EL (cell line): Measurements from ENCODE around the gene STK39.

ENCODE experiments used
- DNase-seq: peaks from one replicate; pipeline ENCODE4 v3.0.0-alpha.2; 2016

The STK39 gene

GRCh38 chr2:168180914-168181313 is 66.5 kb downstream of the STK39 start:
- DNase-seq = no peak

GRCh38 chr2:168180483-168180882 is 66.9 kb downstream of the STK39 start:
- no peak for DNase-seq

GRCh38 chr2:168179592-168179991 is 67.8 kb downstream of the STK39 start:
- DNase-seq = no peak

- DNase-seq = no peak
Observed at GRCh38 chr2:168178520-168179324, 68.7 kb downstream of the STK39 start.

GRCh38 chr2:168176402-168176801 is 71.0 kb downstream of the STK39 start:
- no peak for DNase-seq

- no peak for DNase-seq
Observed at GRCh38 chr2:168175469-168175868, 71.9 kb downstream of the STK39 start.

- no peak for DNase-seq
Observed at GRCh38 chr2:168174756-168175155, 72.6 kb downstream of the STK39 start.

- no peak for DNase-seq
Observed at GRCh38 chr2:168172071-168172470, 75.3 kb downstream of the STK39 start.

GRCh38 chr2:168171059-168171762 is 76.2 kb downstream of the STK39 start:
- DNase-seq = no peak

GRCh38 chr2:168169097-168169745 is 78.2 kb downstream of the STK39 start:
- DNase-seq = no peak

GRCh38 chr2:168167511-168168263 is 79.7 kb downstream of the STK39 start:
- DNase-seq = no peak

- DNase-seq = peak; percentile 54
Observed at GRCh38 chr2:168166902-168167510, 80.4 kb downstream of the STK39 start.

GRCh38 chr2:168165985-168166901 is 81.2 kb downstream of the STK39 start:
- no peak for DNase-seq

- DNase-seq = no peak
Observed at GRCh38 chr2:168165397-168165796, 82.0 kb downstream of the STK39 start.

- peak; percentile 37 for DNase-seq
Observed at GRCh38 chr2:168160897-168161296, 86.5 kb downstream of the STK39 start.

GRCh38 chr2:168159754-168160585 is 87.4 kb downstream of the STK39 start:
- DNase-seq = no peak

GRCh38 chr2:168158586-168158985 is 88.8 kb downstream of the STK39 start:
- DNase-seq = no peak

- DNase-seq = peak; percentile 21
Observed at GRCh38 chr2:168157926-168158325, 89.5 kb downstream of the STK39 start.

- no peak for DNase-seq
Observed at GRCh38 chr2:168157070-168157469, 90.3 kb downstream of the STK39 start.

GRCh38 chr2:168156661-168157060 is 90.7 kb downstream of the STK39 start:
- DNase-seq = peak; percentile 92

GRCh38 chr2:168155680-168156079 is 91.7 kb downstream of the STK39 start:
- peak; percentile 26 for DNase-seq
